HG03280 (cell line): ENCODE data around the gene PLAAT1.

ENCODE experiments used
- ATAC-seq: cut with Tn5 transposase; IDR thresholded peaks from one replicate; pipeline ENCODE4 v1.9.1; 2021; ENCODE audit warnings: mild to moderate bottlenecking, moderate library complexity; ENCODE audit not compliant: unreplicated experiment

PLAAT1 gene

DNA sequence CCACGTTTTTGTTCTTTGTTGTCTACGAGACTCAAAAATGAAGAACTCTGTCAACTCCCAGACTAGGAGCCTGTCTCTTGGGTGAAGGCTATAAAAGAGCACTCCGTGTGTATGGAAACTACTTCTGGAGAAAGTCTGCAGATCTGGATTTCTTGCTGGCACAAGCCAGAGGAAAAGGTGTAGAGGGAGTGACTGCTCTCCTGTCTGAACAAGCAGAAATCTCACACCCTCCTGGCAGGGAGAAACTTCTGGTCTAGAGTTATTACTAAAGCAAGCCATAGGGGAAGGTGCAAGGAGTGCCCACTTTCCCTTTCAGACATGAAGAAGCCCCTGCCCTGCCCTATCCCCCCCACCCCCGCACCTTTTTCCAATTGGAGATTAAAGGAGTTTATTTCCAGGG lies 9.5 kb downstream of the PLAAT1 start:
- ATAC-seq: no peak

DNA sequence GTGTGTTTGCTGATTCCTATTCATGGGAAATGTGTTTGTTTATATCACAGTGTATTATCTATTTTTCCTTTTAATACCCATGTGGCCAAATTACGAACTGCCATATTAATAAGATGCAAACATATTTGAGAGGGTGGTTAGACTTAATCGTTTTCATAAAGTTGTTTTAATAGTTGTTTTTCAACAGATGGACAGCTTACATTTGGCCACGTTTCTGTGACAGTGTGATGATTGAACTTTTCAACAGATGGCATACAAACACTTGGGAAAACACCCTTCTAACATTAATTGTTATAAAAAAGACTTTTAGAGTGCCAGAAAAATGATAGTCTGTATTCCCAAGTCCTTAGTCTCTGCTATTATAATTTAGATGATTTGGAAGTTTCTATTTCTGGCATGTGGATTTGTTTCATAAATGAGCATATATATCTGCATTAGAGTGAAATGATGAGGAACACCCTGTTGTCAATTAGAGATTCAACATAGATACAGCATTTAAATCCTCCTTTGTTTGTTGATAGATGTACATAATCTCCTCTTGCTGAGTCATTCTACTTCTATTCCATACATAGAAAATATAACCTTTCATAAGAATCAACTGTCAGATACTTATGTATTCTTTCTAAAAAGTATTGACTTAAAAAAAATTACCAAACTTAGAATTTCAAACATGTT lies 13.1 kb downstream of the PLAAT1 start:
- ATAC-seq: no peak

DNA sequence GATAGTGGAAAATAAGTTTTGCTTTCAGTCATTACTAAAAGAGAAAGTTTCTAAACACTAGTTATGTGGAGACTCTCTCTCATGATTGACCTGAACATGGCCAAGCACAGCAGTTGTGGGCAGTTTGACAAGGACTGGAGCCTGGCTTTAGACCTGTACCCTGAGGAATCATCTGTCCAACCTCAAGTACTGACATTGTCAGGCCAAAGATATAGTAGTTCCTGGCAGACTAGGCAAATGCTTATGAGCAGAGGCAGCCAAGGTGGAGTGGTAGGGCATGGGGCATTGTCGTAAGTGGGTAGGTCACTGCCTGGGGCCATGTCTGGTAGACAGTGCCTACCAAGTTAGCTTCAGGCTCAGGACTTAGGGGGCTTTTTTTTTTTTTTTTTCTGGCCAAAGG lies 20.9 kb downstream of the PLAAT1 start:
- ATAC-seq: no peak

GRCh38 chr3:193262707-193263106 lies 21.7 kb downstream of the PLAAT1 start:
- no peak for ATAC-seq

DNA sequence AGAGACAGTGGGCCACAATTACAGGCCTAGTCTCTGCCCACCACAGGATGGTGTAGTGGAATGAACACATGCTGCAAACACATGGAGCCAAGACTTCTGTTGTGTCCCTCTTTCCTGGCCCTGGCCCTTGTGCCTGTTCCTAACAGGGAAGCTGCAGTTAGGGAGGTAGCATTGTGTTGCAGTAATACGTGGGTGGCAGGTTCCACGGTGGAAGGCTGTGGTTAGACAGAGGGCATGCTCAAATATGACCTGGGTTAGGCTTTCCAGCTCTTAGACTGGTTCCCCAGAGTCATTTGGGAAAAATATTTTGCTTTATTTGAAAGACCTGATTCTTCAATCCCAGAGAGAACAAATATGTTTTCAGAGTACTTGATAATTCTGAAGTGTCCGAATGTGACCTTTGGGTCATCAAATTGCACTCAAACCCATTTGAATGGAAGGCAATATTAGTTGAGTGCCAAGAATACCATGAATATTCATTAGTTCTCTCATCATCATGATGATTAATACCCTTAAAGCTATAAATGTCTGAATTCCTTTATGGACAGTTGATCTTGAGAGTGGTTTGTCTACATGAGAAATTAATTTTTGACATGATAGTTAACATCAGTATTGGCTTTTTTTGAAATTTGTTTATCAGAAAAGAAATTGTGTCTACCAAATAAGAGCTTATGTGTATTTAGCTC lies 28.5 kb downstream of the PLAAT1 start:
- no peak for ATAC-seq

- no peak for ATAC-seq
Observed at GRCh38 chr3:193270451-193270850, 29.4 kb downstream of the PLAAT1 start.

GRCh38 chr3:193271101-193271840 lies 30.2 kb downstream of the PLAAT1 start:
- ATAC-seq: no peak

GRCh38 chr3:193292386-193292785 lies 51.4 kb downstream of the PLAAT1 start:
- ATAC-seq: no peak

GRCh38 chr3:193295985-193296384 lies 55.0 kb downstream of the PLAAT1 start:
- ATAC-seq: no peak

GRCh38 chr3:193297421-193297820 lies 56.4 kb downstream of the PLAAT1 start:
- no peak for ATAC-seq

DNA sequence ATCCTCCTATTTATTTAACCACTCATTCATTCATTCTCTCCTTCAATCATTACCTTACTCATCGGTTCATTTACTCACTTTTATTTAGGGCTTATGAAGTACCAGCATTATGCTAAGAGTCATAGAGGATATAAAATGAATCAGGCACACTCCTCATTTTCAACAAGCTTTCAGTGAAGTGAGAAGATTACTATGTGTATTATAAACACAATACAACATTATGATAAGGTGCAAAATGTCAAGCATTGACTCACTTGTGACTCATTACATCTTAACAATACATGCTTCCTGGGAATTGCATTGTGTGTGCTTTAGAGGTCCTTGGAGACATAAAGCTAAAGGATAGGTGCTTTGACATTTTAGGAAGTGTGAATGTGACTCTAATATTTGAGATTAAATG lies 60.4 kb downstream of the PLAAT1 start:
- ATAC-seq: no peak

DNA sequence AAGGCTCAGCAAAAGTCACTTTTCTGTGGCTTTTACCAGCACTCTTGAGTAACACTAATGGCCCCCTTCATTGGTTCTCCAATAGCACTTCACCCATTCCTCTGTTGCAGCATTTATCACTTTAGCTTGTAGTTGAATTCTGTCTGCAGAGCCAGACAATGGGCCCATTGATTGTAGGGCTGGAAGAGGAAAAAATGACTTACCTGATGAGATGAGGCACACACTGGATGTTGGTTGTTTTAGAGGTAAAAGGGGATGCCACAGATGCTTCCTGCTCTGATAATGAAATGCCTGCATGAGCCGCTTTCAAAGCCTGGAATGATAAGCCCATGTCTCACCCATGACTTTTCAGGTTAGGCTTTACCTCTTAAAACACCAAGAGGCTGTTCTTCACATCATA lies 64.3 kb downstream of the PLAAT1 start:
- no peak for ATAC-seq

- no peak for ATAC-seq
Observed at GRCh38 chr3:193310914-193311723, 70.1 kb downstream of the PLAAT1 start.

DNA sequence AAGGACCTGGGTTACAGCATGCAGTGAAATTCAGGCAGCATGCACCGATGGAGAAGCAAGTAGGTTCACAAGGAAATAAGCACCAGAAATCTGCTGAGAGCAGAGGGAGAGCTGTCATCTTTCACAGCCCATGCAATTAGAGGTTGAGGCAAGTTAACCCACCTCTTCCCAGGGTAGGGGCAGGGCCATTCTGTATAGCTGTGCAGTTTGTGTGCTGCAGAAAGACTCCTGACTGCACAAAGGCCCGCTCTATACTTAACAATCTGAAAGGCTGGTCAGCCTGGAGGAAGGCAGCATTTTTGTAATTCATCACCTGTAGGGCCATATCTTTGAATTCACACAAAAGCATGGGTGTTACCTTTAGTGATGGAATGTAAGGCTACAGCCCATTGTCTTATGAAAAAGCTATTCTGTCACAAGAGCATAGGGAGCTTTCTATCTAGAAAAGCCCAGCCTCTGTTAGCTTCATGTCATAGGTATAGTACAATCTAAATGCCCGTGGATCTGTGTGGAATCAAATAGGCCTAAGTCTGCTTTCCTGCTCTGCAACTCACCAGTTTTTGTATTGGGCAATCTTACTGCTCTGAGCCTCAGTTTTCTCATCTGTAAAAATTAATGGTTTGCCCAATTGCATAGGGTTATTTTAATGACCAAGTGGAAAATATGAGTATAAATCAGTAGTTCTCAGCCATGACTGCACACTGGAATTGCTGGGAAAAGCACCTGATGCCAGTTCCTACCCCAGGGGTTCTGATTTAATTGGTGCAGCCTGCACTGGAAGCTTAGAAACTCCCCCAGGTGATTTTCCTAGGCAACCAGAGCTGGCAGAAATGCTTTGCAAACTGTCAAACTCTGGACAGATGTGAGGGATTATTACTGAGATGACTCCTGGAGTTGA lies 72.3 kb downstream of the PLAAT1 start:
- no peak for ATAC-seq

- ATAC-seq: no peak
Observed at GRCh38 chr3:193314161-193314560, 73.1 kb downstream of the PLAAT1 start.

DNA sequence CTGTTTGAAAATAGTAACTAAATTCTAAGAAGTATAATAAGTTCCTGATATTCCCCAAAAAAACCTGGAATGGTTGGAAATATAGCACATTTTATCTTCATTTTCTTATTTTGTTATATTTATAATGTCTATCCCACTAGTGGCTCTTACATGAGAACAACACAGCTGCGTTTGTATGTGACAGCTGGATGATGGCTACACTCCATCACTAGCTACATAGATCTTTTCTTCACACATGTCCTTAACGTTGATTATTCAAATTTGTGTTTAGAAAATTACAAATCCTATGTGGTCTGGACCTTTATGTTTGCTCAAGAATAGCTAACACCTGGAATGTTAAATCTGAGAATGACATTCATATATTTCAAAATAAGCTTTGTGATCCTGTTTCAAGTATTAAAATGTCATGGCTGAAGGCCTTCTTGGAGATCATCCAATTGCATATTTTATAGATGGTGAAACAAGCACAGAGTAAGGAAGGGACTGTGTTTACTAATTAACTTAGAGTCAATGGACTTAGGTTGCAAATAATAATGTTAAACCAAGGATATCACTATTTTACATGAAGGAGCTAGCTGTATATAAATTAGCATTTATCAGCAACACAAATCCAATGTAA lies 76.8 kb downstream of the PLAAT1 start:
- no peak for ATAC-seq
